SJSA1 (cell line): ENCODE data around the gene ABR. TPM values are rescaled to one million over a fixed set of nuclear protein-coding genes. Genes with fewer than 3 reads are reported as not detected.
"Not testable (repeated sequence)": the region's sequence is repeated elsewhere in the genome, so short reads cannot be mapped to it uniquely, and the experiment has no call there.

Experiments
- DNase-seq, 2 experiments: peaks; one replicate each; pipeline ENCODE4 v3.0.0-alpha.2; 2015 to 2020; ENCODE audit warnings: low spot score in 2 of 2, low read depth in 1 of 2
- H3K27ac ChIP-seq: fragments of 250-450 bp; sonication (Bioruptor Pico); 2 replicates; pipeline ENCODE4 v1.5.1; 2020; ENCODE audit warnings: mild to moderate bottlenecking, moderate library complexity
- H3K27me3 ChIP-seq: fragments of 250-450 bp; sonication (Bioruptor Pico); replicated peaks from 2 replicates; pipeline ENCODE4 v1.5.1; 2020; ENCODE audit warnings: mild to moderate bottlenecking, moderate library complexity
- H3K36me3 ChIP-seq: fragments of 250-450 bp; sonication (Bioruptor Pico); 2 replicates; pipeline ENCODE4 v1.5.1; 2020; ENCODE audit warnings: mild to moderate bottlenecking
- H3K4me1 ChIP-seq: fragments of 250-450 bp; sonication (Bioruptor Pico); replicated peaks from 2 replicates; pipeline ENCODE4 v1.6.1; 2021; ENCODE audit warnings: mild to moderate bottlenecking
- H3K4me3 ChIP-seq: fragments of 250-450 bp; sonication (Bioruptor Pico); 2 replicates; pipeline ENCODE4 v1.5.1; 2020; ENCODE audit warnings: mild to moderate bottlenecking
- H3K9me3 ChIP-seq: fragments of 250-450 bp; sonication (Bioruptor Pico); replicated peaks from 2 replicates; pipeline ENCODE4 v1.5.1; 2020; ENCODE audit warnings: mild to moderate bottlenecking
- total RNA-seq: library from RNA; depleted of rRNA; stranded (reverse); fragments of >200 nt; shearing (Covaris generic); gene quantifications from 2 replicates; pipeline ENCODE4 v1.2.3, GENCODE V29; 2014

The ABR gene
- total RNA-seq, 1 experiment from 2014 or later: 16.7 TPM

DNA sequence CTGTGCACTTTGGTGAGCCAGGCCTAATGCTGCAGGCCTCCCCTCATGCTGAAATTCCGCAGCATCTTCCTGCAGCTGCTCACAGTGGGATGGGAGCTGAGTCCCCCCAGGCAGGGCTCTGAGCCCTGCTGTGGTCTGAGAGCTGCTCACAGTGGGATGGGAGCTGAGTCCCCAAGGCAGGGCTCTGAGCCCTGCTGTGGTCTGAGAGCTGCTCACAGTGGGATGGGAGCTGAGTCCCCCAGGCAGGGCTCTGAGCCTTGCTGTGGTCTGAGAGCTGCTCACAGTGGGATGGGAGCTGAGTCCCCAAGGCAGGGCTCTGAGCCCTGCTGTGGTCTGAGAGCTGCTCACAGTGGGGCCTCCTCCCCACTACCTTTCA, 58.4 kb downstream of the ABR start:
- not testable (repeated sequence) for DNase-seq, H3K27me3 ChIP-seq, H3K4me3 ChIP-seq, H3K9me3 ChIP-seq, H3K4me1 ChIP-seq, H3K36me3 ChIP-seq, H3K27ac ChIP-seq

DNA sequence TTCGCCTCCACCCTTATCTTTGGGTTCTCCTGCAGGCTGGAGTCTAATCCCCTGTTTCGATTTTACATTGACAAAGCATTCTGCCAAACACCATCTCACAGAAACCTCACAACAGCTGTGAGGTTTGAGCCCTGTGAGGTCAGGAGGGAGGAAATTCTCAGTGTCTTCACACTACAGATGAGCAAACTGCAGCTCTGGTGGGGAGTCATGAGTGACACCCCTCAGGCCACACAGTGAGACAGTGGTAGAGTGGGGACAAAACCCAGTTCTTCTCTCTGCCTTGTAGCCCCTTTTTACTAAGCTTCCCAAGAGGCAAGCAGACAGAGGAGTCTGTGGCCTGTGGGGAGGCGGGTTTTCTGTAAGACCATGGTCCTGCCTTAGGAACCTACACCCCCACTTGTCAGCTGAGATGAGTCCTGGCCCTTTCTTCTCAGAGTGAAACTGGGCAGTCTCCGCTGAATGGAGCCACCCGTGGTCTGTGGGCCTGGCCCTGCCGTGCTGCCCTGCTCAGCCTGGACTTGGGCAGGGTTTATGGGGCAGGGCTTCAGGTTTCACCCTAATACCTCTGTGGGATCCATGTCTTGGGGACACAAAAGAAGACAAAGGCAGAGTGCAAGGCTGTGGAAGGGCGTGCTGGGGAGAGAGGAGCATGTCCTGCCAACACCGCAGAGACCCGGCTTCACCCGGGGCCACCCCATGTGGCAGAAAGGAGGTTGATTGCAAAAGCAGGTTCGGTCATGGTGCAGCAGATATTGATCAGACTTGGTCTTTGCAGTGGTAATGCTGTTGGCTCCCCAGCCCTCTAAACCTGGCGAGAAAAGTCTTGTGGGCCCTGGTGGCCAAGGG, 59.0 kb downstream of the ABR start:
- no peak for DNase-seq
- no peak overlapping the region for H3K4me3 ChIP-seq
- H3K36me3 ChIP-seq: no peaks in the 10 kb centered on the region
- no peaks in the 10 kb centered on the region for H3K9me3 ChIP-seq
- peaks cover 4% of the 10 kb centered on the region for H3K4me1 ChIP-seq
- no peak overlapping the region for H3K27ac ChIP-seq
- no peaks in the 10 kb centered on the region for H3K27me3 ChIP-seq

DNA sequence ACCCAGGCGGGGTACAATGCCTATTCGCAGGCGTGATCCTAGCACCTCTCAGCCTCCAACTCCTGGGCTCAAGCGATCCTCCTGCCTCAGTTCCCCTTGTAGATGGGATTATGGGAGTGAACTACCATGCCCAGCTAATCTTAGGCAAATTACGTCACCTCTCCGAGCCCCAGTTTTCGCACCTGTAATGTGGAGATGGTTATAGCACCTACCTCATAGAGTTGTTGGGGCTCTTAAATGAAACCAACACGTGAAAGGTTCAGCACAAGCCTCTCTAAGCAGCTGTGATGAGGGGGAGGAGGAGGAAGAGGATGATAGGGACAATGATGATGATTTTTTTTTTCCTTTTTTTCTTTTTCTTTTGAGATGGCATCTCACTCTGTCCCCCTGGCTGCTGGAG, 59.9 kb downstream of the ABR start:
- no peak overlapping the region for H3K4me3 ChIP-seq
- no peak for DNase-seq
- H3K27ac ChIP-seq: no peak overlapping the region
- peaks cover 9% of the 10 kb centered on the region for H3K4me1 ChIP-seq
- no peaks in the 10 kb centered on the region for H3K9me3 ChIP-seq
- no peaks in the 10 kb centered on the region for H3K27me3 ChIP-seq
- H3K36me3 ChIP-seq: no peaks in the 10 kb centered on the region

DNA sequence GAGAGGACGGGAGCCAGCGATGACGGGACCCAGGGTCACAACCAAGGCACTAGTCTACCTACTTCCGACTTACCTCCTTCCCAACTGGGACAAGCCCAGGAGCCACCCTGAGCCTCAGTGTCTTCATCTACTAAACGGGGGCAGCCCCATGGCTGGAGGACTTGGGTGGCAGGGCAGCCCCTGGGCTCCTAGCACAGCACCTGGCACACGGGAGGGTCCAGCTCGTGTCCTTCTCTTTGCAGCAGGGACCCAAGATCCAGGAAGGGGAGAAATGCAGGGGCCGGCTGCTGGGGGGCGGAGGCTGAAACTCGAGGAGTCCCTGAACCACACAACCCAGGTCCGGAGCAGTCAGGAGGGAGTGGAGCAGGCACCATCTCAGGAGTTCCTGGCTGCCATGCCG, 63.2 kb downstream of the ABR start:
- Histone ChIP-seq H3K9me3 (no peaks in the 10 kb centered on the region), H3K27ac (no peak overlapping the region), H3K27me3 (no peaks in the 10 kb centered on the region), H3K4me1 (peaks cover 18% of the 10 kb centered on the region), H3K4me3 (no peak overlapping the region), H3K36me3 (no peaks in the 10 kb centered on the region)
- no peak for DNase-seq

DNA sequence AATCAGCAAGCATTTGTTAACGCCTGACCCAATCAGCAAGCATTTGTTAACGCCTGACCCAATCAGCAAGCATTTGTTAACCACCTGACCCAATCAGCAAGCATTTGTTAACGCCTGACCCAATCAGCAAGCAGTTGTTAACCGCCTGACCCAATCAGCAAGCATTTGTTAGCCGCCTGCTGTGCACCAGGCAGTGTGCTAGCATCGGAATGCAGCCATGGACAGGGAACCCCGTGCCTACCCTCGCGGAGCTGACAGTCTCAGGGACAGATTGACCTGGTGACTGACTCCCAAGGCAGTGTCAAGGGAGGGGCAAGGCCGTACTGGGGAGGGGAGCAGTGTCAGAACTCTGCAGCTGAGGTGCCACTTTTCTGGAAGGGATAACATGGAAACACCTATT, 66.9 kb downstream of the ABR start:
- DNase-seq: no peak
- Histone ChIP-seq H3K27me3 (no peaks in the 10 kb centered on the region), H3K9me3 (no peaks in the 10 kb centered on the region), H3K36me3 (0 out of 2 replicates have a peak, but pooled peaks cover 3% of the 10 kb centered on the region), H3K27ac (no peak overlapping the region), H3K4me3 (no peak overlapping the region), H3K4me1 (peaks cover 53% of the 10 kb centered on the region)

DNA sequence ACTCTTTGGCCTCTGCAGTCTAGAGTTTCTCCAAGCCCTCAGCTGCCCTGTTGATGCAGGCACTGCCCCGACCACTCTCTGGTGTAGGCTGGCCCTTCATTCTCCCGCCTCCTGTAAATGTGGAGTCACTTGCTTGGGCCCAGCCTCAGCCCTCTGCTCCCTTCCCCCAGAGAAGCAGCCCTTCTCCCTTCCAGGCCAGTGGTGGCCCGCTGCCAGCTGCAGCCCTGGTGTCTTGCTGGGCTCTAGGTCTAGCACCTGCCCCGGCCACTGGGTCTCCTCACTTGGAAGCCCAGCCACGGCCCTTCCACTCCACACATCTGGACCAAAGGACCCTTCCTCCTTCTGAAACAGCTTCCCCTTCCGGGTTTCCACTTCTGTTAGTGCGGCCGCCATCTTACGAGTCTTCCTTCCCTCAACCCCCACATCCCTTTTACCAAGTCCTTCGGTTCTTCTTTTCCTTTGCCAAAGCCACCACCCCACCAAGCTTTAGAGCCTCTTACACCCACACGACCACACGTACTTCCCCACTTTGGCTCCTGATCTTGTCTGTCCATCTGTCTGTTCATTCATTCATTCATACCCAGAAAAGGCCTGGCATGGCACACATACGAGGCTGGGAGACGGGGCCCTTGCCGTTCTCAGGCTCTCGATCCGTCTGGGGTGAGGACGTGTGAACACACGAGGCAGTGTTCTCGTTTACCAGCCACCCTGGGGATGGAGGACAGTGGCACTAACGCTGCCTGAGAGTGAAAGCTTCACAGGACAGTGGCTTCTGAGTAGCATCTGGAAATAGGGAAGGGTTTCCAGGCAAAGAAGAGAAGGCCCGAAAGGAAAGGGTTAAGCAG, 68.0 kb downstream of the ABR start:
- peak overlapping the region; percentile 69 for H3K27ac ChIP-seq
- peak in 1 of 2 experiments; percentile 64 for DNase-seq
- H3K9me3 ChIP-seq: no peaks in the 10 kb centered on the region
- no peaks in the 10 kb centered on the region for H3K27me3 ChIP-seq
- peaks cover 57% of the 10 kb centered on the region for H3K4me1 ChIP-seq
- H3K36me3 ChIP-seq: 0 out of 2 replicates have a peak, but pooled peaks cover 3% of the 10 kb centered on the region
- no peak overlapping the region for H3K4me3 ChIP-seq

DNA sequence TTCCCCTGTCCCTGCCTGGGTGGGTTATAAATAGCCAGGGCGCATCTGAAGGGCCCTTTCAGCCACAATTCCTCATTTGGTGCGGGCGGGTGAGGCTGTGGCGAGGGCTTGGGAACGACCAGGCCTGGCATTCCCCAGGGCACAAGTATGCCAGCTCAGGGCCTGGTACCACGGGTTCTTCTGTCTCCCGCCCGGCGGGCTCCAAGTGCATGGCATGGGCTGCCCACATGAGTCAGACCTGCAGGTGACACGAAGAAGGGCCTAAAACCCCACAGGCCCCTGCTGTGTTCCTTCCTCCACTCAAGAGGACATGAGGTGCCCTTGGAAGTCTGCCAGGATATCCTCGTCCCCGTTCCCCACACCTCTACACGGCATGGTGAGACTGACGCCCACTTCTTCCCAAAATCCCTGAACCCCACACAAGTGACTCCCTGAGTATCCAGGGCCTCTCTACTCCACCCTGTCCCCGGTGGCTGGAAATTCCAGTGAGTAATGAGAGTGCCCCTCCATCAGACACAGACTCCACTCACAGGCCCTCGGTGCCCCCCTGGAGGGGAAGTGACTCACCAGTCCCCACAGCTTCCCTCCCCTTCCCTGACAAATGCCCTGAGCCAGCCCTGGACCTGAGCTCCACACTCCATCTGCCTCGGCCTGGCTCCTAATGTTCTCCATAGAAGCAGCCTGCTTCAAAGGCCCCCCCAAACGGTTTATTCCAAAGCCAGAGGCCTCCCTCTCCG, 68.8 kb downstream of the ABR start:
- Histone ChIP-seq H3K27ac (peak overlapping the region; percentile 69), H3K4me3 (no peak overlapping the region)

DNA sequence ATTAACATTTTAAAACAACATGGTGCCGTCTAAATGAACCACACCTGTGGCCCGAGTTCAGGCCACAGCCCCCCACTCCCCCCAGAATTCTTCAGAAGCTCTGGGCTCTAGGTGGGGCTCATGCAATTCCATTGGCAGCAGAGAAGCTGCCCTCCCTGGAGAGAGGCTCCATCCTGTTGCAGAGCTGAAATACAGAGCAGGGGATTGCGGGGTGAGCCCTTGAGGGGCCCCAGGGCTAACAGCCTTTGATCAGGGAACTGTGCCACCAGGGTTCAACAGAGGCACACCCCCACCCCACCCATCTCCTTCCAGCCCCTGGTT, 69.3 kb downstream of the ABR start:
- peak overlapping the region; percentile 69 for H3K27ac ChIP-seq
- no peak overlapping the region for H3K4me3 ChIP-seq
- H3K36me3 ChIP-seq: 0 out of 2 replicates have a peak, but pooled peaks cover 3% of the 10 kb centered on the region
- no peaks in the 10 kb centered on the region for H3K27me3 ChIP-seq
- peaks cover 54% of the 10 kb centered on the region for H3K4me1 ChIP-seq
- no peaks in the 10 kb centered on the region for H3K9me3 ChIP-seq
- no peak for DNase-seq

More for the DNA sequence above, 68.8 kb downstream of the ABR start:
- Histone ChIP-seq H3K36me3 (0 out of 2 replicates have a peak, but pooled peaks cover 3% of the 10 kb centered on the region), H3K4me1 (peaks cover 57% of the 10 kb centered on the region), H3K27me3 (no peaks in the 10 kb centered on the region), H3K9me3 (no peaks in the 10 kb centered on the region)
- DNase-seq: peak; percentile 82 to 94

DNA sequence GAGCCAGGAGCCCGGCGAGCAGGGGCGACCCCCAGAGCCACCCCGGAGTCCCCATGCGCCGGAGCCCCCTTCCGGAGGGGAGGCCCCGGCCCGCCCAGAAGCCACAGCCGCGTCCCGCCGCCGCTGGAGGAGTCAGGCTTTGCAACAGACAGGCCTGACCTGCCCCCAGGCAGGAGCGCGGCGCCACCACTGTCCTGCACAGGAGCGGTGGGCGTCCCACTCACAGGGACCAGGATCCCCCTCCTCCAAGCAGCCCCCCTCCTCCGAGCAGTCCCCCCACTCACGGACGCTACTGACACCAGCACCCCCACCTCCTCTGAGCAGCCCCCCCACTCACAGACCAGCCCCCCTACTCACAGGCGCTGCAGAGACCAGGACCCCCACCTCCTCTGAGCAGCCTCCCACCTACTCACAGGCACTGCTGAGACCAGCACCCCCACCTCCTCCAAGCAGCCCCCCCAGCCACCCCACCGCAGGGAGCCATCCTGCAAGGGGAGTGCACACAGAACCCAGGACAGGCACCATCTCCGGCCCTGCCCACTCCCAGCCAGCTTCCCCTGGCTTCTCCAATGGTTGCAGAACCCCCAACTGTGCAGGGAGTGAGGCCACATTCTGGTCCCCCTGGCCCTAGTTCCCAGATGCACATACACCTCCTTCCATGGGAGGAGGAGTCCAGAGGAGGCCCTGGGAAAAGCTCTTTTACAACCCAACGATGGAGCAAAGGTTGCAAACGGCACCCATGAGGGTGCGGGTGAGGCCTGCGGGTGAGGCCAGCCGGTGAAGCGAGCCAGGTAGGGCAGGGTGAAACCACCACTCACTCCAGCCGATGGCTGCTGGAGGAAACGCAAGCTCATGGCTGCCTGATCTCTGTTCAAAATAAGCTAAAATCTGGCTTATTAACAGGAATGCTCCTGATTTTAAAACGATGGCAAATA, 69.9 kb downstream of the ABR start:
- Histone ChIP-seq H3K9me3 (no peaks in the 10 kb centered on the region), H3K27ac (peak overlapping the region; percentile 76), H3K4me1 (peaks cover 47% of the 10 kb centered on the region), H3K36me3 (0 out of 2 replicates have a peak, but pooled peaks cover 3% of the 10 kb centered on the region), H3K4me3 (peak overlapping the region; percentile 90), H3K27me3 (no peaks in the 10 kb centered on the region)
- no peak for DNase-seq

DNA sequence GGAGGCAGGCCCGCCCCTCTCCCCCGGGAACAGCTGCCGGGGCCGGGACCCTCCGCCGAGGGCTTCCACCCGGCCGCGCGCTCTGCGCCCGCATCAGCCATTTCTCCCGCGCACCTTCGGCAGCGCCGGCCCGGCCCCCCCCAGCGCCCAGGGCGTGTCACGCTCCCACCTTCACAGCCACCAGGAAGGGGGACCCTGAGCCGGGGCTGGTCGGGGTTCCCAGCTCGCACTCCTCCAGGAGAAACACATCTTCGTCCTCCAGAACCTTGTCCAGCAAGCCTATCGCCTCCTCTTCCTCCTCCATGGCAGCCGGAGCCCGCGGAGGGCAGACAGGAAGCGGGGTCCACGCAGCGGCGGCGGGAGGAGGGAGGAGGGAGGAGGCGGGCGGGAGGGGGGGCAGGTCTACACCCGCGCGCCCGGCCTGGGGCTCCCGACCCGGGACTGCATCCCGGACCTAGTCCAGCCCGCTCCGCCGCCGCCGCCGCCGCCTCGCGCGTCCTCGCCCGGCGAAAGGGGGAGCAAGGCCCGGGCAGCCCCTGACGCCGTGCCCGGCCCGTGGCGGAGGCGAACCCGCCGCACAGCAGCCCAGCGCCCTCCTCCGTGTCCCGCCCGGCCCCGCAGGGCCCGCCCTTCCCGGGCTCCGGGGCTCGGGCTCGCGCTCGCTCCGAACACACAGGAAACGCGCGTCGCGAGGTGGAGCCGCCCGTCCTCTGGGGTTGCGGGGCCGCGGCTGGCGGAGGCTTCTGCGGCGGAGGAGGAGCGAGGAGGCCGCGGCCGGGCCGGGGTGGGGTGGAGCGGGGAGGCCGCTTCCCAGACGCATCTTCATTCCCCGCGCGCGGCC, 70.8 kb downstream of the ABR start:
- H3K4me1 ChIP-seq: peaks cover 45% of the 10 kb centered on the region
- H3K36me3 ChIP-seq: 0 out of 2 replicates have a peak, but pooled peaks cover 3% of the 10 kb centered on the region
- no peaks in the 10 kb centered on the region for H3K27me3 ChIP-seq
- peak overlapping the region; percentile 90 for H3K4me3 ChIP-seq
- H3K9me3 ChIP-seq: no peaks in the 10 kb centered on the region
- H3K27ac ChIP-seq: peak overlapping the region; percentile 76
- DNase-seq: peak in 1 of 2 experiments; percentile 56

DNA sequence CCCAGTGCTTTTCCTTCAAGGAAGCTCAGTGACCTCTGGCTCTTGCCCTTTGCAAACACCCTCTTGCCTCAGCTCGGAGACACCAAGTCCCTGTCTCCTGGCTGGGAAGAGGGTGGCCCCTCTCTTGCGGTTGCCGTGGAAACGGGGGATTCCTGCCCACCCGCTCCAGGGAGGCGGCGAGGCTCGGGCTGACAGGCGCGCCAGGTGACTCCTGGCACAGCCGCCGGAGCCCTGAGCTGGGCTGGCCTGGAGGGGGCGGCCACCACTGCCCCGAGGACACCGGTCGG, 71.4 kb downstream of the ABR start:
- Histone ChIP-seq H3K4me3 (peak overlapping the region; percentile 90), H3K27ac (peak overlapping the region; percentile 40; the same call in 1 of the 2 replicates), H3K4me1 (peaks cover 45% of the 10 kb centered on the region), H3K27me3 (no peaks in the 10 kb centered on the region), H3K9me3 (no peaks in the 10 kb centered on the region), H3K36me3 (0 out of 2 replicates have a peak, but pooled peaks cover 3% of the 10 kb centered on the region)
- DNase-seq: no peak

DNA sequence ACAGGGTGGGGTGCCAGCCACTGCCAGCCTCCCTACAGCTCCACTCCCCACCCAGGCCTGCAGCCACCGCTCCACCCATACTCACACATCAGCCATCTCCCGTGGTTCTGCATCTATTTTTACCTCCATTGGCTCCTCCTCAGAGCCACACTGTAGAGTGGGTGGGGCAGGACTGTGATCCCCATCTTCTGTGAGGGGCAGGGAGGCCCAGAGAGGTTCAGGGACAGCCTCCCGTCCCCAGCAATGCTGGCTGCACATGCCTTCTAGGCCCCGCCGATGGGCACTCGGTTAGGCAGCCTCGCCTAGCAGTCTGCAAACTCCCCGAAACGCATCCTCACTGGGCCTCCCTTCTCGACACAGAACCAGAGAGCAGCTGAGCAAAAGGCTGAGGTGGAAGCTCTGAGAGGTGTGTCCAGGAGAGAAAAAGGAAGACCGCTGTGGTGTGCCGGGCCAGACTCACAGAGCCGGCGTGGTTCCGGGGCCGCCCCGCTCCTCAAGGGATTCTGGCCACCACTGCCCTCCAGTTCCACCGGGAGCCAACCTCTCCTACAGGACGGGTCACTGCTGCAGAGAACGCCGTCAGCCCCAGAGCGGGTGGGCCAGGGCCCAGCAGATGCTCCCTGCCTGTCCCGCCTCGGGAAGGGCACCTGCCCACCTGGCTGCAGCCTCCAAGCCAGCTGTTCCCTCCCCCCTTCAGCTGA, 71.9 kb downstream of the ABR start:
- H3K4me3 ChIP-seq: peak overlapping the region; percentile 90
- 0 out of 2 replicates have a peak, but pooled peaks cover 3% of the 10 kb centered on the region for H3K36me3 ChIP-seq
- no peaks in the 10 kb centered on the region for H3K27me3 ChIP-seq
- no peak for DNase-seq
- H3K4me1 ChIP-seq: peaks cover 45% of the 10 kb centered on the region
- H3K27ac ChIP-seq: no peak overlapping the region
- no peaks in the 10 kb centered on the region for H3K9me3 ChIP-seq
